Lower lobe of right lung (tissue), 2 donors: ENCODE measurements around the gene CAND2. TPM values are rescaled to one million over a fixed set of nuclear protein-coding genes. Genes with fewer than 3 reads are reported as not detected.
"Not testable (repeated sequence)": the region's sequence is repeated elsewhere in the genome, so short reads cannot be mapped to it uniquely, and the experiment has no call there.

Source experiments
- ATAC-seq, 2 donors: fragments of 200-7000 bp; cut with Tn5 transposase; one replicate each; pipeline ENCODE4 v1.9.1; 2020 to 2022; ENCODE audit warnings: mild to moderate bottlenecking in 2 of 2, moderate library complexity in 2 of 2
- DNase-seq: peaks from one replicate; pipeline ENCODE4 v3.0.0-alpha.2; 2020
- H3K27ac ChIP-seq: fragments of 200-600 bp; one replicate; pipeline ENCODE4 v1.8.0; 2022
- H3K27me3 ChIP-seq: fragments of 200-600 bp; one replicate; pipeline ENCODE4 v1.8.0; 2022; ENCODE audit warnings: low read depth
- H3K36me3 ChIP-seq: fragments of 200-600 bp; one replicate; pipeline ENCODE4 v1.8.0; 2022; ENCODE audit warnings: mild to moderate bottlenecking
- H3K4me1 ChIP-seq: fragments of 200-600 bp; one replicate; pipeline ENCODE4 v1.8.0; 2022
- H3K4me3 ChIP-seq: fragments of 200-600 bp; one replicate; pipeline ENCODE4 v1.8.0; 2022; ENCODE audit warnings: mild to moderate bottlenecking
- H3K9me3 ChIP-seq: fragments of 200-600 bp; one replicate; pipeline ENCODE4 v1.8.0; 2022
- CTCF ChIP-seq: fragments of 200-600 bp; IDR thresholded peaks from one replicate; pipeline ENCODE4 v1.8.0; 2022; ENCODE audit warnings: antibody characterized with exemption, mild to moderate bottlenecking
- intact Hi-C: fragments of 100-400 bp; cut with DNase I; formaldehyde crosslinking; loops from one replicate; pipeline ENCODE4 v1.11.0; 2022
- total RNA-seq: library from RNA; stranded (reverse); fragmentation: NEBNext Ultra II Directional; extraction: Animal tissue kit (Norgen Biotek cat#: 25700); gene quantifications from one replicate; pipeline ENCODE4 v1.2.1, GENCODE V29; 2021
- donor health status: DM: no; HTN: yes; CAD: no; lungs with severe emphysema.

CAND2 gene
- total RNA-seq, 1 donor from 2014 or later = 6.4 TPM

GRCh38 chr3:12838179-12838965 is 41.9 kb downstream of the CAND2 start:
- peaks cover 40% of the 10 kb centered on the region for H3K4me1 ChIP-seq
- no peak for ATAC-seq
- peaks cover 66% of the 10 kb centered on the region for H3K36me3 ChIP-seq
- no peak for DNase-seq
- no peak overlapping the region for H3K4me3 ChIP-seq
- H3K9me3 ChIP-seq = no peaks in the 10 kb centered on the region
- H3K27me3 ChIP-seq = no peaks in the 10 kb centered on the region
- no peak overlapping the region for H3K27ac ChIP-seq
- intact Hi-C loops = no loop called here
- no peak for TF ChIP-seq CTCF

GRCh38 chr3:12839156-12839946 is 42.9 kb downstream of the CAND2 start:
- Histone ChIP-seq H3K36me3 (peaks cover 56% of the 10 kb centered on the region), H3K27me3 (no peaks in the 10 kb centered on the region), H3K9me3 (no peaks in the 10 kb centered on the region), H3K27ac (no peak overlapping the region), H3K4me1 (peaks cover 40% of the 10 kb centered on the region), H3K4me3 (no peak overlapping the region)
- DNase-seq (no peak), ATAC-seq (no peak)
- no peak for TF ChIP-seq CTCF
- intact Hi-C loops = no loop called here

GRCh38 chr3:12840148-12840547 is 43.7 kb downstream of the CAND2 start:
- H3K27me3 ChIP-seq, intact Hi-C loops, H3K9me3 ChIP-seq, DNase-seq, ATAC-seq: not testable (repeated sequence)
- Histone ChIP-seq H3K27ac (peak overlapping the region; percentile 98), H3K4me3 (peak overlapping the region; percentile 97), H3K4me1 (peaks cover 40% of the 10 kb centered on the region), H3K36me3 (peaks cover 49% of the 10 kb centered on the region)

- intact Hi-C loops = no loop called here
- no peak for TF ChIP-seq CTCF
- peak; percentile 51 to 72 for ATAC-seq
- Histone ChIP-seq H3K27ac (peak overlapping the region; percentile 98), H3K27me3 (no peaks in the 10 kb centered on the region), H3K9me3 (no peaks in the 10 kb centered on the region), H3K36me3 (peaks cover 43% of the 10 kb centered on the region), H3K4me1 (peaks cover 40% of the 10 kb centered on the region), H3K4me3 (peak overlapping the region; percentile 97)
- no peak for DNase-seq
Measured at GRCh38 chr3:12840591-12841148, 44.2 kb downstream of the CAND2 start.

- peaks cover 36% of the 10 kb centered on the region for H3K36me3 ChIP-seq
- peaks cover 40% of the 10 kb centered on the region for H3K4me1 ChIP-seq
- peak; percentile 93 for DNase-seq
- no peaks in the 10 kb centered on the region for H3K9me3 ChIP-seq
- no peaks in the 10 kb centered on the region for H3K27me3 ChIP-seq
- TF ChIP-seq CTCF = peak; percentile 82
- peak within 1 kb of the TSS; percentile 98 for H3K27ac ChIP-seq
- peak; percentile 97 to 98 for ATAC-seq
- peak within 1 kb of the TSS; percentile 97 for H3K4me3 ChIP-seq
- intact Hi-C loops = no loop called here
Measured at GRCh38 chr3:12841149-12841969, 44.9 kb downstream of the CAND2 start, which contains the start of gene RPL32. RPL32 (minus strand) TSS chr3:12841565; CDS start chr3:12840237, 1,328 bp downstream.
